ENCODE measurements around the gene ARL1. TPM values are rescaled to one million over a fixed set of nuclear protein-coding genes. Genes with fewer than 3 reads are reported as not detected.

Gene ARL1
- 10 to 100 TPM; 13.6 to 84.1 (median 61.2) TPM for total RNA-seq

- WGBS, 2 donors: 0% methylated on average over 57 to 59 of the region's 71 CpGs
Measured at GRCh38 chr12:101407436-101408345, at the start of gene ARL1. ARL1 (minus strand) TSS chr12:101407772; CDS start chr12:101407645, 127 bp downstream.

GRCh38 chr12:101455685-101456084, 48.1 kb upstream of the ARL1 start:
- H3K36me3 ChIP-seq: no peaks in the 10 kb centered on the region
- no peak overlapping the region for H3K4me3 ChIP-seq
- ATAC-seq (ENCODE audit: low FRiP score in 2 of 2): peak in 1 of 2 donors; percentile 12
- 55 to 60% methylated on average over 4 of the region's 4 CpGs for WGBS, 2 donors
- no peaks in the 10 kb centered on the region for H3K27me3 ChIP-seq
- DNase-seq: no peak
- TF ChIP-seq CTCF (IDR thresholded peaks at IDR 0.05) (no peak), EP300 (IDR thresholded peaks at IDR 0.05) (no peak), POLR2A (IDR thresholded peaks at IDR 0.05) (no peak), POLR2AphosphoS5 (IDR thresholded peaks at IDR 0.05) (no peak)
- no peaks in the 10 kb centered on the region for H3K9me3 ChIP-seq
- no peak overlapping the region for H3K27ac ChIP-seq
- H3K4me1 ChIP-seq: peaks cover 0 to 4% (median 0%) of the 10 kb centered on the region in 4 donors

More at GRCh38 chr12:101407436-101408345, at the start of gene ARL1:
- TF ChIP-seq POLR2AphosphoS5 (IDR thresholded peaks at IDR 0.05) (peak in 1 of 2 donors; percentile 69), POLR2A (IDR thresholded peaks at IDR 0.05) (peak in 3 of 4 donors; percentile 12 to 68 (median 28)), CTCF (IDR thresholded peaks at IDR 0.05) (no peak)
- Histone ChIP-seq H3K27ac (peak within 1 kb of the TSS; percentile 89 to 94 (median 91)), H3K36me3 (peaks cover 0 to 6% (median 0%) of the 10 kb centered on the region in 4 donors), H3K4me3 (peak within 1 kb of the TSS; percentile 72 to 81 (median 80)), H3K9me3 (no peaks in the 10 kb centered on the region), H3K4me1 (peaks cover 15 to 26% (median 19%) of the 10 kb centered on the region in 4 donors), H3K27me3 (no peaks in the 10 kb centered on the region)
- ATAC-seq (ENCODE audit: low FRiP score in 2 of 2) (peak; percentile 95 to 98), DNase-seq (peak; percentile 86 to 96)

- Histone ChIP-seq H3K4me1 (no peaks in the 10 kb centered on the region), H3K27ac (no peak overlapping the region), H3K27me3 (no peaks in the 10 kb centered on the region), H3K36me3 (no peaks in the 10 kb centered on the region), H3K9me3 (no peaks in the 10 kb centered on the region), H3K4me3 (no peak overlapping the region)
- DNase-seq (no peak), ATAC-seq (ENCODE audit: low FRiP score in 2 of 2) (no peak)
- no peak for TF ChIP-seq CTCF (IDR thresholded peaks at IDR 0.05)
- no peak for TF ChIP-seq POLR2A (IDR thresholded peaks at IDR 0.05)
- no peak for TF ChIP-seq POLR2AphosphoS5 (IDR thresholded peaks at IDR 0.05)
- TF ChIP-seq EP300 (IDR thresholded peaks at IDR 0.05): no peak
Measured at GRCh38 chr12:101441461-101442224, 34.1 kb upstream of the ARL1 start.

GRCh38 chr12:101439236-101439635, 31.7 kb upstream of the ARL1 start:
- no peak overlapping the region for H3K27ac ChIP-seq
- TF ChIP-seq POLR2A (IDR thresholded peaks at IDR 0.05) (no peak), POLR2AphosphoS5 (IDR thresholded peaks at IDR 0.05) (no peak), EP300 (IDR thresholded peaks at IDR 0.05) (no peak), CTCF (IDR thresholded peaks at IDR 0.05) (no peak)
- no peaks in the 10 kb centered on the region for H3K4me1 ChIP-seq
- ATAC-seq (ENCODE audit: low FRiP score in 2 of 2): no peak
- H3K4me3 ChIP-seq: no peak overlapping the region
- H3K9me3 ChIP-seq: no peaks in the 10 kb centered on the region
- 54 to 58% methylated on average over 5 of the region's 5 CpGs for WGBS, 2 donors
- no peaks in the 10 kb centered on the region for H3K36me3 ChIP-seq
- DNase-seq: no peak
- H3K27me3 ChIP-seq: no peaks in the 10 kb centered on the region

Measured in upper lobe of left lung (tissue), 6 donors.